GM19438 (cell line): ENCODE data around the gene RNF123.

Experiments used
- ATAC-seq: cut with Tn5 transposase; IDR thresholded peaks from one replicate; pipeline ENCODE4 v1.9.1; 2021; ENCODE audit warnings: low read depth; ENCODE audit not compliant: unreplicated experiment

RNF123 gene

GRCh38 chr3:49700453-49701128, 11.2 kb downstream of the RNF123 start:
- ATAC-seq = no peak

DNA sequence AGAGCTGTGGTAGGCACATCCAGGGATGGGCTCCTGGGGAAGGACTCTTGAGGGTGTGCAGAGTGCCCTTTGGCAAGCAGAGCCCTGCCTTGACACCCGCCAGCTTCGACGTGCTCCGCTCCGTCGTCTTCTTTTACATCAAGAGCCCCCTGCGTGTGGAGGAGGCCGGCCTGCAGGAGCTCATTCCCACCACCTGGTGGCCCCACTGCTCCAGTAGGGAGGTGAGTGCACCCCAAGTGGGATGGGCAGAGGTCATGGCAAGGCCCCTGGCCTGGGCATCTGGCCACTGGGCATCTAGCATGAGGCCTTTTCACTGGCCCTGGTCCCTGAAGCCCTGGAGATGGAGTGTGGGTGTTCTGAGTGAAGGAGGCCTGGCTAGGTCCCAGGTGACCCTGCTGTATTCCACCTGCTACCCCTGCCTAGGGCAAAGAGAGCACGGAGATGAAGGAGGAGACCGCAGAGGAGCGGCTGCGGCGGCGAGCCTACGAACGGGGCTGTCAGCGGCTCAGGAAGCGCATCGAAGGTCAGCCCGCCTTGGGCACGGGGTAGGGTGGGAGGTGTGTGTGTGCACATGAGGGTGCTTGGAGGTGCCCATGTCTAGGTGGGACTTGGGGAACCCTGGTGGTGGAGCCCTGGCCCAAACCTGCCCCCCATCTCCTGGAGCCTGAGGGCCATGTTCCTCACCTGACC, 12.2 kb downstream of the RNF123 start:
- ATAC-seq = no peak

- no peak for ATAC-seq
Measured at GRCh38 chr3:49702672-49703071, 13.3 kb downstream of the RNF123 start.

DNA sequence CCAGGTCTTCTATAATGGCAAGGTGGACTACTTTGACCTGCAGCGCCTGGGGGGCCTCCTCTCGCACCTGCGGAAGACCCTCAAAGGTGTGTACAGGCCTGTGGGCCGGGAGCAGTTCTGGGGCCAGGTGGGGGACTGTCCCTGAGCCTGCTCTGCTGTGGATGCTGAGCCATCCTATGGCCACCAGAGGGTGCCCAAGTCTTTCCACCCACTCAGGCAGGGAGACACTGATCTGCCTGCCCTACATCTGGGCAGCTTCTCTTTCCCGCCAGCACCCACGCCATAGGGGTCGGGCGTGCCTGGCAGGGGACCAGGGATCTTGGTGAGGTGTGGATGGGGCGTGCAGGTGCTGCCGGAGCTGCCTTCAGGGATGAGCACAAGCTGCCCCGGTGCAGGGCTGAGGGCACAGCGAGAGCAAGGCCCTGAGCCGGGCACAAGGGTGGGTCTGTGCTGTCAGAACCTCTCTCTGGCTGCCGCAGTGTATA, 14.1 kb downstream of the RNF123 start:
- ATAC-seq = no peak

- ATAC-seq = no peak
Measured at GRCh38 chr3:49703956-49704355, 14.6 kb downstream of the RNF123 start.

DNA sequence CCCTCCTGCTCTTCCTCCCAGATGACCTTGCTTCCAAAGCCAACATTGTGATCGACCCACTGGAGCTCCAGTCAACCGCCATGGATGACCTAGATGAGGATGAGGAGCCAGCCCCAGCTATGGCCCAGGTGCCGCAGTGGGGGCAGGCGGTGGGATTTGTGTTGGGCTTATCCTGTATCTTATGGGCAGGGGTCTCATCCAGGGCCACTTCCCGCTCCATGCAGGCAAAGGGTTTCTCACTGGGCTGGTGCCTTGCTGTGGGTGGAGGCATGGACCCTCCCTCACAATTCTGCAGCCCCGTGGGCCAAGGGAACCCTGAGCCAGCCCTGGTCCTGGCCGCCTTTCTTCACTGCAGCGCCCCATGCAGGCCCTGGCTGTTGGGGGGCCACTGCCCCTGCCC, 15.3 kb downstream of the RNF123 start:
- no peak for ATAC-seq

DNA sequence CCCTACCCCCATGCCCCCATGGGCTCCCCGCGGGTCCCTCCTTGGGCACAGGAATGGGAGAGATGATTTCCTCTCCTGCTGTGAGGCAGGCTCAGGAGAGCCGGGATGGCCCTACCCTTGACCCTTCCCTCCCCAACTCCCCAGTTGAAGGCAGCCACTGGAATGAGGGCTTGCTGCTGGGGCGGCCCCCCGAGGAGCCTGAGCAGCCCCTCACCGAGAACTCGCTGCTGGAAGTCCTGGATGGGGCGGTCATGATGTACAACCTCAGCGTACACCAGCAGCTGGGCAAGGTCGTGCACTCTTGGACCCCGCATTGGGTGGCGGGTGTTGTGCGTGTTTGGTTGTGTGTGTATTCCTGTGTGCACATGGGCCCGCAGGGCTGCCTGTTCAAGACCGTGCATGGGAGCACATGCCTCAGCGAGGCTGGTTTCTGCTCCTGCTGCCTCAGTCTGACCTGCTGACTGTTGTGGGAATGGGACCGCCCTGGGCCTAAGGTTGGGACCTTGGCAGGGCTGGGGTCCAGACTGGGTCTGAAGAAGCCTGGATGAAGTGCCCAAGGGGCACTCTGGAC, 16.1 kb downstream of the RNF123 start:
- no peak for ATAC-seq

GRCh38 chr3:49706456-49707112, 17.2 kb downstream of the RNF123 start:
- ATAC-seq = no peak

- ATAC-seq = no peak
Measured at GRCh38 chr3:49707113-49707480, 17.7 kb downstream of the RNF123 start.

DNA sequence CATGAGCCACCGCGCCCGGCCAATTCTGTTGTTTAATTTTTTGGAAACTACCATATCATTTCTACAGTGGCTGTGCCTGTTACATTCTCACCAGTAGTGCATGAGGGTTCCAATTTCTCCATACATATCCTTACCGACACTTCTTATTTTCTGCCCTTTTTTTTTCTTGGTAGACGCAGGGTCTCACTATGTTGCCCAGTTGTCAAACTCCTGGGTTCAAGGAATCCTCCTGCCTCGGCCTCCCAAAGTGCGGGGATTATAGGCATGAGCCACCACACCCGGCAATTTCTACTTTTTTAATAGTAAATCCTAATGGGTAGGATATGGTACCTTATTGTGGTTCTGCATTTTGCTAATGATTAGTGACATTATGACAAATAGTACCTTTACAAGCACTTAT, 20.5 kb downstream of the RNF123 start:
- ATAC-seq = no peak

GRCh38 chr3:49711489-49711888, 22.1 kb downstream of the RNF123 start:
- ATAC-seq = no peak

GRCh38 chr3:49712166-49712565, 22.8 kb downstream of the RNF123 start:
- no peak for ATAC-seq

GRCh38 chr3:49712631-49713317, 23.4 kb downstream of the RNF123 start:
- no peak for ATAC-seq

- ATAC-seq = no peak
Measured at GRCh38 chr3:49713336-49714105, 24.2 kb downstream of the RNF123 start.

DNA sequence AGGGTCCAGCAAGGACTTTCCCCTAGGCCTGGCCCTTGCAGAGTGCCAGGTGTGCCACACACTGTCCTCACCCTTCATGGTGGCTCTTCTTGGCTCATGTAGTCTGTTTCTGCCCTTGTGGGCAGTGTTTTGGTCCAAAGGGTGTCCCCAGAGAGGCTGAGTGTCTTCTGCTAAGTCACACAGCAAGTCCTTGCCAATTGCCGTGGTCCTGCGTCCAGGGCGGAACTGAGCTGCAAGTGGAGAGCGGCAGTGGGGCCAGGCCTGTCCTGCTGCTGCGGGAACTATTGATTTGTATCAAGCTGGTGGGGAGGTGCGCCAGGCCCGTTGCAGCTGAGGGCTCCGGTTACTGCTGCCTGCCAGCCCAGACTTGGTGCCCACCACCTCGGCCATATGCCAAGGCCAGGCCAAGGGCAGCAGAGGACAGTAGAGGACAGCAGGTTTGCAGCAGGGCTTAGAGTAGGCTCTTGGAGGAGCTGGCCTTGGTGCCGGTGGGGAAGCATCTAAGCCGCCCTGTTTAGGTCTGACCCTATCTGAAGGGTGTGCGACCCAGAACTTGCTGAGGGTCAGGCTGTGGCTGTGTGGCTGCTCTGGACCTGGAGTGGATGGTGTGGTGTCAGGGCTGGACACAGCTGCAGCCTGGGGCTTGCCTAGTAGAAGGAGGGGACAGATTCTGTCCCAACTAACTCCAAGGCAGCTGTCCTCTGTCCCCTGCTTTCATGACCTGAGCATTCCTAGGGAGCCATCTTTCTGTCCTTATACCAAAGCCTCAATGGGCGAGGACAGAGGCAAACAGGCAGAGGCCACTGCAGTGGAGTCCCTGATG, 25.6 kb downstream of the RNF123 start:
- no peak for ATAC-seq

DNA sequence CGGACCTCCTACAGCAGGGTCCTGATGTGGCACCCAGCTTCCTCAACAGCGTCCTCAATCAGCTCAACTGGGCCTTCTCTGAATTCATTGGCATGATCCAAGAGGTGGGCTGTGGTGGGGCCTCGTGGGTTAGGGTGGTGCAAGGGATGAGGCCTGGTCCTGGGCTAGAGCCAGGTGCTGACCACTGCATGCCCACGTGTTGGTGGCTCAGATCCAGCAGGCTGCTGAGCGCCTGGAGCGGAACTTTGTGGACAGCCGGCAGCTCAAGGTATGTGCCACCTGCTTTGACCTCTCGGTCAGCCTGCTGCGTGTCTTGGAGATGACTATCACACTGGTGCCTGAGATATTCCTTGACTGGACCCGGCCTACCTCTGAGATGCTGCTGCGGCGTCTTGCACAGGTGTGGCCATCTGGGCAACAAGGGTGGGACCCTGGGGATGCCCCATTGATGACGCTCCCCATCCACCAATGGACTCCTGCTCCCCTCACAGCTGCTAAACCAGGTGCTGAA, 26.3 kb downstream of the RNF123 start:
- ATAC-seq = no peak

DNA sequence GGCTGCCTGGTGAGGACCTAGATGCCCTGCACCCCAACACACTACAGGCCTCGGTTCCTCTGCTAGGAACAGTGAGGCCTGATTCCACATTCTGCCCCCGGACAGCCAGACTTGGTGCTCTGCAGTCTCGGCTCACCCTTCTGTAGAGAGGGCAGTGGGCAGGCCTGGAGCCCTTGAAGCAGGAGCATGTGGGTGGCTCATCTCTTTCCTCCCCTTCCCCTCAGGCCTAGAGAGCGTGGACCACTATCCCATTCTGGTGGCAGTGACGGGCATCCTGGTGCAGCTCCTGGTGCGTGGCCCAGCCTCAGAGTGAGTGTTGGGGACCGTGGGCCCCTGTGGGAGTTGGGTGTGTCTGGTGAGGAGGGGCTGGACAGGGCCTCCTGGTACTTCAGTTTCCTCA, 26.8 kb downstream of the RNF123 start:
- ATAC-seq = no peak

DNA sequence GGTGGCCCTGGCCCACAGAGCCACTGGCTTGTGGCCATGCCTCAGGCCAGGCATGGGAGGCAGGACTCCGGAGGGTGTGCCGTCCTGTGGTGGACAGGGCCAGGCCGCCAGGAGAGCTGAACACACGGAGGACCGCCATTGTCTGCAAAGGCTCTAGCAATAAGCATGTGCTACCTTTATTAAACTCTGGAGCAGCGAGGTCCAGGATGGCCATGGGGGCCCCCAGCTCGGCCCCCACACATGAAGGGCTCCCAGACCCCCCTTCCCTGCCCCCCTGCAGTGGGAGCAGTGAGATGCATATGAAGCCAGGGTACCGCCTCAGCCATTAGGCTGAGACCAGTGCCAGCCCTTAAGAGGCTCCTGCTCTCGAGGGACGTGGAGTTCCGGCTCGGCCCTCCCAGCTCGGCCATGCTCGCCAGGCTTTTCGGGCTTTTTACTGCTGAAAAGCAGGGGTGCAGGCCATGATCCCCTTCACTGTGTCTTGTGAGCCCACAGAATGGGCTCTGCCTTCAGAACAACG, 27.4 kb downstream of the RNF123 start:
- no peak for ATAC-seq
